Calu3 (cell line): Measurements from ENCODE around the gene P3H2. TPM values are rescaled to one million over a fixed set of nuclear protein-coding genes. Genes with fewer than 3 reads are reported as not detected.

Source experiments
- BruUV-seq: library from RNA; stranded (reverse); fragments of 400-500 nt; replicated peaks from 2 replicates; lab custom pipeline; 2021; lab: Mats Ljungman, UMichigan
- CTCF ChIA-PET: fragments of 300-600 bp; sonication (Branson Sonifier 250); formaldehyde crosslinking; loops from one replicate; lab custom pipeline; 2022; ENCODE audit warnings: antibody characterized with exemption; lab: Charles Lee
- DNase-seq: peaks from one replicate; pipeline ENCODE4 v3.0.0; 2022
- H3K27ac Mint-ChIP-seq: one replicate; pipeline ENCODE4 v1.8.0; 2022; ENCODE audit warnings: mixed read lengths; ENCODE audit not compliant: unreplicated experiment
- H3K27me3 Mint-ChIP-seq: one replicate; pipeline ENCODE4 v1.8.0; 2022; ENCODE audit warnings: mixed read lengths; ENCODE audit not compliant: unreplicated experiment
- H3K36me3 Mint-ChIP-seq: one replicate; pipeline ENCODE4 v1.8.0; 2022; ENCODE audit warnings: mild to moderate bottlenecking, moderate library complexity, mixed read lengths; ENCODE audit not compliant: insufficient read depth, unreplicated experiment
- H3K4me1 Mint-ChIP-seq: one replicate; pipeline ENCODE4 v1.8.0; 2022; ENCODE audit warnings: mild to moderate bottlenecking, low read depth, mixed read lengths; ENCODE audit not compliant: unreplicated experiment
- H3K4me3 Mint-ChIP-seq: one replicate; pipeline ENCODE4 v1.8.0; 2022; ENCODE audit warnings: mild to moderate bottlenecking, low read depth, moderate library complexity, mixed read lengths; ENCODE audit not compliant: unreplicated experiment
- H3K9me3 Mint-ChIP-seq: one replicate; pipeline ENCODE4 v1.8.0; 2022; ENCODE audit warnings: low read depth, mixed read lengths; ENCODE audit not compliant: unreplicated experiment
- intact Hi-C: fragments of 100-400 bp; cut with micrococcal nuclease; formaldehyde crosslinking; loops from one replicate; pipeline ENCODE4 v1.10.0; 2022; ENCODE audit not compliant: unreplicated experiment
- total RNA-seq: library from RNA; stranded (reverse); gene quantifications from 2 replicates; pipeline ENCODE4 v1.2.3, GENCODE V29; 2022
- TF ChIP-seq, protein P1 (sequence below): fragments of 200-600 bp; IDR thresholded peaks from one replicate; pipeline ENCODE4 v1.8.0; 2022; ENCODE audit warnings: antibody characterized with exemption; ENCODE audit not compliant: unreplicated experiment

P3H2 gene
- total RNA-seq, 1 experiment from 2014 or later, result 7.1 TPM

DNA sequence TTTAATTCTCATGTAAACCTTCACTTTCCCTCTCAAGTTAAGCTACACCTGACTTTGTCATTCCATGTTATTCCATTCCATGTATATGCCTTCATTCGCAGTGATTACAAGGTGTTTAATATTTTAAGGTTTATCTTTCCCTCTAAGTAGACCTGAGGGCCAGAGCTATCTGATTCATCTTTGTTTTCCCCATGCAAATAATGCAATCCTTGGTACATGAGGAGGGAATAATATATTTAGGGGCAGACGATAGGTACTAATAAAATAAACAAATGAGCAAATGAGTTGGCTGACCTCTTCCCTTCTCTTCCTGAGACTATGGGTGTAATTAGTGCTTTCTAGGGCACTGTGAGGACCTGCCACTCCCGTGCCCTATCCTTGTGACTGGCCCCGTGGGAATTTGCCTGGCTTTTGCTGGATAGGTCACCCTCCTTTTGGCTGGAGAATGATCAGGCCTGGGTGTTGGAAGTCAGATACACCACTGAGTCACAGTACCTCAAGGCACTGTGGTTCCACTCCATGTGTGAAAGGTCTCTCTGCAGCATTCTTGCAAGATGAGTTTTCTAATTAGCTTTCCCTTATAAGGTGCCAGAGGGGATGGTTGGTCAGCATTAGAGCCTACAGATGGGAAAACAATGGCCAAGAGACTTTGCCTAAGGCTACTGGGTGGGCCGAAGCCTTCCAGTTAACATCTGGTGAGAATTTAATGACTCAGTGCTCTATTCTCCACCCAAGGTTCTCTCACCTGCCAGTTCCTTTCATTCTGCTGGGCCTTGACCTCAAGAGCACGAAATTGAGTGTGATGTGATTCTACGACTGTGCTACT lies 183.2 kb downstream of the P3H2 start:
- peaks cover 26% of the 10 kb centered on the region for H3K36me3 Mint-ChIP-seq
- DNase-seq, result peak; percentile 84
- H3K27ac Mint-ChIP-seq, result peak overlapping the region; percentile 85
- intact Hi-C loops, result loop anchor here (5.0 kb wide), 1 partner anchor 295 kb away; no protein-coding TSS in a partner anchor
- no peaks in the 10 kb centered on the region for H3K27me3 Mint-ChIP-seq
- CTCF ChIA-PET, result interaction anchor here (0.5 to 1.5 kb wide), 6 partner anchors 11 to 555 kb away, joined by 3 to 10 read pairs (median 4); no protein-coding TSS in a partner anchor
- no TSS peak for BruUV-seq
- peaks cover 57% of the 10 kb centered on the region for H3K4me1 Mint-ChIP-seq
- no peaks in the 10 kb centered on the region for H3K9me3 Mint-ChIP-seq
- TF ChIP-seq, protein P1, sequence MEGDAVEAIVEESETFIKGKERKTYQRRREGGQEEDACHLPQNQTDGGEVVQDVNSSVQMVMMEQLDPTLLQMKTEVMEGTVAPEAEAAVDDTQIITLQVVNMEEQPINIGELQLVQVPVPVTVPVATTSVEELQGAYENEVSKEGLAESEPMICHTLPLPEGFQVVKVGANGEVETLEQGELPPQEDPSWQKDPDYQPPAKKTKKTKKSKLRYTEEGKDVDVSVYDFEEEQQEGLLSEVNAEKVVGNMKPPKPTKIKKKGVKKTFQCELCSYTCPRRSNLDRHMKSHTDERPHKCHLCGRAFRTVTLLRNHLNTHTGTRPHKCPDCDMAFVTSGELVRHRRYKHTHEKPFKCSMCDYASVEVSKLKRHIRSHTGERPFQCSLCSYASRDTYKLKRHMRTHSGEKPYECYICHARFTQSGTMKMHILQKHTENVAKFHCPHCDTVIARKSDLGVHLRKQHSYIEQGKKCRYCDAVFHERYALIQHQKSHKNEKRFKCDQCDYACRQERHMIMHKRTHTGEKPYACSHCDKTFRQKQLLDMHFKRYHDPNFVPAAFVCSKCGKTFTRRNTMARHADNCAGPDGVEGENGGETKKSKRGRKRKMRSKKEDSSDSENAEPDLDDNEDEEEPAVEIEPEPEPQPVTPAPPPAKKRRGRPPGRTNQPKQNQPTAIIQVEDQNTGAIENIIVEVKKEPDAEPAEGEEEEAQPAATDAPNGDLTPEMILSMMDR, result no peak
- H3K4me3 Mint-ChIP-seq, result peak overlapping the region; percentile 16

- H3K36me3 Mint-ChIP-seq, result peaks cover 20% of the 10 kb centered on the region
- intact Hi-C loops, result loop anchor here (5.0 kb wide), 1 partner anchor 294 kb away; no protein-coding TSS in a partner anchor
- H3K27ac Mint-ChIP-seq, result peak overlapping the region; percentile 85
- BruUV-seq, result no TSS peak
- peaks cover 46% of the 10 kb centered on the region for H3K4me1 Mint-ChIP-seq
- TF ChIP-seq, protein P1, result no peak
- H3K9me3 Mint-ChIP-seq, result no peaks in the 10 kb centered on the region
- H3K27me3 Mint-ChIP-seq, result no peaks in the 10 kb centered on the region
- CTCF ChIA-PET, result interaction anchor here (0.6 to 1.5 kb wide), 3 partner anchors 27 to 664 kb away, joined by 3 to 4 read pairs (median 3); no protein-coding TSS in a partner anchor
- DNase-seq, result no peak
- peak overlapping the region; percentile 20 for H3K4me3 Mint-ChIP-seq
These were observed 184.3 kb downstream of the P3H2 start for GRCh38 chr3:189936201-189936945.

GRCh38 chr3:189927975-189928895 lies 192.5 kb downstream of the P3H2 start:
- CTCF ChIA-PET, result interaction anchor here (0.6 to 1.1 kb wide), 2 partner anchors 17 to 87 kb away, joined by 3 read pairs; no protein-coding TSS in a partner anchor
- TF ChIP-seq, protein P1, result no peak
- no peak for DNase-seq

More at GRCh38 chr3:189927975-189928895, 192.5 kb downstream of the P3H2 start:
- Mint-ChIP-seq H3K27ac (peak overlapping the region; percentile 30), H3K27me3 (no peaks in the 10 kb centered on the region), H3K36me3 (no peaks in the 10 kb centered on the region), H3K9me3 (no peaks in the 10 kb centered on the region), H3K4me3 (no peak overlapping the region), H3K4me1 (peaks cover 16% of the 10 kb centered on the region)
- intact Hi-C loops, result no loop called here
- BruUV-seq, result no TSS peak
